Activated T-cell treated with anti-CD3 and anti-CD28 coated beads, Interleukin-2, amount 50 U/mL, for 1 hour (primary cell): Measurements from ENCODE around the gene EEF1B2.
"Not testable (repeated sequence)": the region's sequence is repeated elsewhere in the genome, so short reads cannot be mapped to it uniquely, and the experiment has no call there.

Experiments used
- DNase-seq: peaks from one replicate; pipeline ENCODE4 v3.0.0-alpha.2; 2020

EEF1B2 gene

GRCh38 chr2:206159346-206160124, at the start of gene EEF1B2, which contains the start of gene NDUFS1:
Gene EEF1B2, plus strand, starts transcription at chr2:206159895. Its CDS starts 85 bp downstream, at chr2:206159980.
Gene NDUFS1, minus strand, starts transcription at chr2:206159444. Its CDS starts 5,766 bp downstream, at chr2:206153678.
- peak; percentile 96 for DNase-seq

- no peak for DNase-seq
Observed at GRCh38 chr2:206112108-206112507, 47.6 kb upstream of the EEF1B2 start.

- DNase-seq = no peak
Observed at GRCh38 chr2:206112846-206113547, 46.7 kb upstream of the EEF1B2 start.

- no peak for DNase-seq
Observed at GRCh38 chr2:206115026-206115578, 44.6 kb upstream of the EEF1B2 start.

- no peak for DNase-seq
Observed at GRCh38 chr2:206116278-206116677, 43.4 kb upstream of the EEF1B2 start.

- DNase-seq = not testable (repeated sequence)
Observed at GRCh38 chr2:206122569-206122968, 37.1 kb upstream of the EEF1B2 start.

- DNase-seq = no peak
Observed at GRCh38 chr2:206125901-206126300, 33.8 kb upstream of the EEF1B2 start.

GRCh38 chr2:206127656-206128055, 32.0 kb upstream of the EEF1B2 start:
- DNase-seq = no peak

- DNase-seq = no peak
Observed at GRCh38 chr2:206143451-206143850, 16.2 kb upstream of the EEF1B2 start.

GRCh38 chr2:206144383-206144782, 15.3 kb upstream of the EEF1B2 start:
- DNase-seq = no peak

GRCh38 chr2:206145665-206146064, 14.0 kb upstream of the EEF1B2 start:
- DNase-seq = no peak

- DNase-seq = no peak
Observed at GRCh38 chr2:206149330-206149729, 10.4 kb upstream of the EEF1B2 start.

GRCh38 chr2:206150168-206150567, 9.5 kb upstream of the EEF1B2 start:
- DNase-seq = no peak

- DNase-seq = no peak
Observed at GRCh38 chr2:206150631-206151030, 9.1 kb upstream of the EEF1B2 start.

GRCh38 chr2:206154197-206154596, 5.5 kb upstream of the EEF1B2 start:
- no peak for DNase-seq

- not testable (repeated sequence) for DNase-seq
Observed at GRCh38 chr2:206157014-206157413, 2.7 kb upstream of the EEF1B2 start.

GRCh38 chr2:206158563-206159345, 941 bp upstream of the EEF1B2 start:
- DNase-seq = no peak

- DNase-seq = no peak
Observed at GRCh38 chr2:206160125-206160806, 571 bp downstream of the EEF1B2 start.

GRCh38 chr2:206160807-206161179, 1.1 kb downstream of the EEF1B2 start:
- no peak for DNase-seq

GRCh38 chr2:206162401-206162800, 2.7 kb downstream of the EEF1B2 start:
- not testable (repeated sequence) for DNase-seq

- no peak for DNase-seq
Observed at GRCh38 chr2:206163251-206163880, 3.7 kb downstream of the EEF1B2 start.
